HG03378 (cell line): ENCODE measurements around the gene SCARB2.

Experiments
- ATAC-seq: cut with Tn5 transposase; IDR thresholded peaks from one replicate; pipeline ENCODE4 v1.9.1; 2021; ENCODE audit warnings: mild to moderate bottlenecking, moderate library complexity; ENCODE audit not compliant: unreplicated experiment

SCARB2 gene

DNA sequence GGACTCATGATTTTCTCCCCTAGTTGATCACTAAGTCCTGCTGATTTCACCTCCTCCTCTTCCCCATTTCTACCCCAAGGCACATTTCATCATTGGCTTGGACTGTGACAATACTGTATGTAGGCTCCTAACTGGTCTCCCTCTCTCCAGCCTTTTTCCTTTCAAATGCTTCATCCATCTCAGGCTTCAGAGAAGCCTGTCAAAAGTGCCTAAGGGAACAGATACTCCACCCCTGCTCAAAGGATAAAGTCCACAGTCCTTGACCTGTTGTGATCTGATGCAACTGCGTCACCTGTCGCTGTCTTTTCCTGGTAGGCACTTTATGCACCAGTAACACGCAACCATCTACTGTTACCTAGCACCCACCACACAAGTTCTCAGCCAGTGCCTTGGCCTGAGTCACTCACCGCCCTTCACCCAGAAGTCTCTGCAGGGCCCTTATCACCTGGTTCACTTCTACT lies 12.8 kb downstream of the SCARB2 start:
- no peak for ATAC-seq

DNA sequence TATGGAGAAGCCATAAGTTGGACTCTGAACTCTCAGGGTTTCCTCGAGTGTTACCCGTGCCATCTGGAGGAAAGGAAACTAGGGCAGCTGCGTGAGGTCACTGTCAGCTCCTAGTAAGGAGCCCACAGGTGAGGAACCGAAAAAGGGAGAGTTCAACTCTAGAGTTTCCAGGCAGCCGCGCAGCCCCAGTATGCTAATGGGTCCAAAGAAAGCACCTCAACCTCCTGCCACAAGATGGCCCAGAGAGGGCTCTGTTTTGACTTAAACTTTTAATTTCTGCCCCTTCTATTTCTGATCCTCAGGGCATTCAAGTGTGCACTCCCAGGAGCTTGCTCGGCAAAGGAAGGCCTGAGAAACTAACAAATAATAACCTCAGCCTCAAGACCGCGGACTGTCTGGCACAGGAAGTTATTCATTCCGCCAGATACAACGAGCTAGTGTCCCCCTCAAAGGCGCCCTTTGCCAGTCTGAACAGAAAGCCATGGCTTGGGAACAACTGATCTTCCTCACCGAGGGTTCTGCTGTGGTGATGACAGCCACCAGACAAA lies 13.9 kb downstream of the SCARB2 start:
- peak; percentile 97 for ATAC-seq

DNA sequence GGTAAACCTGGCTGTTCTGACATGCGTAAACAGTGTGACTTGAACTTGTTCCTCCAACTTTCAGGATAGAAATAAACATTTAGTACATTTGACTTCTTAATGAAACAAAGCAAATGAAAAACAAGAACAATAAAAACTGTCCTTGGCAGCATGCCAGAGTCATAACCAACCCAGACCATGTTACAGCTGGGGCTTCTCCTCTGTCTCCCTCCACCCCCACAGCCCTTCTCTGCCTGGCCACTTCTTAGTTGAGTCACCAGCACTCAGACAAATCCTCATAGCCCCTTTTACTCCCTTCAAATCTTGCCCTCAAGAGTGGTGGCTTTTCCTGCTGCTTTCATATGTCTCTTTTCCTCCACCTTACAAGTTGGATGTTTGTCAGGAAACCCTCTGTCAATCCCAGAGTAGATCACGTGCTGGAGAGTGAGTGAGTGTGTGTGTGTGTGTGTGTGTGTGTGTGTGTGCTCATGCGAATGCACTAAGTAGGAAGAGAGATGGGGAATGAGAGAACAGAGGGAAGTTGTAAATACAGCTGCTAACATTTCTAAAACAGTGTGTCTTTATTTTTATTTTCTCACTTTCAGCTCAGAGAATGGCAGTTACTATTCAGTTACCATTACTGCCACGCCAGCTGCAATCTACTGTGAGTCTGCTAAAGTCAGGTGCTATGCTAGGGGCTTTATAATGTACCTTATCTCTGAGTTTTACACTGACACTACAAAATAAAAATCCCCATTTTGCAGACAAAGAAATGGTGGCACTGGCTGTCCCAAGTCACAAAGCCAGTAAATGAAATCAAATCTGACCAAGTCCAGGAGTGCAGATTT lies 15.0 kb downstream of the SCARB2 start:
- no peak for ATAC-seq

DNA sequence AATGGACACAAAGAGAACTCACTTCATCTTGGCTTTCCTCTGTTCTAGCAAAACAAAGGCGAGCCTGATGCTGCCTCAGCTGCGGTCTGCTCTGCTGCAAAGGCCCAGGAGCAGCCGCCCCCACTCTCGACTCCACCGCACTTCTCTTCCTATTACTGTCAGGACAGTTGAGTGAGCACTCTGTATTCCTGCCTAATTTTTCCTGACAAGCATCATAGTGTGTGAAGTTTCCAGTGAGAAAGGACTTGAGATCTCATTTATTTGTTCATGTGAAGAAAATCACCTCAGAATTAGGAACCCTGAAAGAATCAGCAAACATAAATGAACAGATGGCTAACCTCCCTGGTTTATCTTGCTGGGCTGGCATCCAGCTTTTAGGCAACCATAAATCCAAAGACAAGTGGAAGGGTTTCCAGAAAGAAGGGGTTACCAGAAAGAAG lies 15.6 kb downstream of the SCARB2 start:
- ATAC-seq: no peak

DNA sequence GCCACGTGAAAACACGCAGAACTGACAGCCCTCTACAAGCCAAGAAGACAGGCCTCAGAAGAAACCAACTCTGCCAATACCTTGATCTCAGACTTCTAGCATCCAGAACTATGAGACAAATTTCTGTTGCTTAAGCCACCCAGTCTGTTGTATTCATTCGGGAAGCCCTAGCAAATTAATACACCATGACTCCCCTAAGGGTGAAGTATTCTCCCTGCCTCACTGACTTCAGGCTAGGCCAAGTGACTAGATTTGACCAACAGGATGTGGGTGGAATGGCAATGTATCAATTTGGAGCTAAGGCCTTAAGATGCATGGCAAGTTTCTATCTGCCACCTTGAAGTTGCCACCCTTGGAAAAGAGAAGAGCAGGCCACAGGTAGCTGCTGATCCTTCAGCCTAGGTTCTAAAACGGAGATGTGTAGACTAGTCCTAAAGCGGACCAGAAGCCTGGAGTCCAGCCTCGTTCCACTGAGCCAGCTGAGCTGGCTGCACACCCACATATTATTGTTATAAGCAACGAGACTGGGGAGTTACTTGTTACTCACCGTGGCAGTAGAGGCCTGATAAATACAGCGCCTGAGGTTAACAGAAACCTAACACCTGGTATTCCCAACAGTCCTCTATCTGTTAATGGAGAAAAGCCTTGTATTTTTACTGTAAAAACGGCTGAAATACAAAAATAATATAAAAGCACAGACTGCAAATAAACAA lies 16.4 kb downstream of the SCARB2 start:
- ATAC-seq: no peak

DNA sequence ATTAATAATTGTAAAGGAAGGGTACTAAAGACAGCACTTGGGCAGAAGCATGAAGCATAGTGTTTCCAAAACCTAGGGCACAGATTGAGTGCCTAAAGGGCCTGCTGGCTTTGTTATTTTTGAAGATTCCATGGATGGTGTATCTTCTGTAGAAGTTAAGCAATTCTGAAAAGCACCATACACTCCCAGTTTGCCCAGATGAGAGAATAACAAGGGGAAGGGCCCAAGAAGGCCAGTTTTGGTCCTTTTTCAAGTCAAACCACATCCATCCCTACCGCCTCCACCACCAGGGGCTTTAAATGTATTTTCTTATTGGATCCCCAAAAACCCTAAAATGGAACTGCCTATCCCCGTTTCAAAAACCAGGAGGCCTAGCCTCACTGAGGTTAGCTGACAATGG lies 17.2 kb downstream of the SCARB2 start:
- no peak for ATAC-seq

DNA sequence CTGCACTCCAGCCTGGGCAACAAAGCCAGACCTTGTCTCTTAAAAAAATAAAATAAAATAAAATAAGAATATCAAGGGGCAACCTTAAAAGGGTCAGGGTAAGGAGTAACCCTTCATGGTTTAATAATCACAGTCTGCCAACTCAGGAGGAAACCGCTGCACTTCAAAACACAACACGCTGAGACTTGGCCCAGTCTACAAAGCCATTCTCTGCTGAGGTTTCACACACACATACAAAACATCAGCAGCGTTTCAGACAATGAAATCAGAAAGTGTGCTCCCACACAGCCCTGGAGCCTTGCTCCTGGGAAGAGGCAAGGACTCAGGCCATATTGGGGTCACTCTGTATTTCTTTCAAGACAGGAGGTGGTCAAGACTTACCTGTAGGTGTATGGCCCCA lies 18.3 kb downstream of the SCARB2 start:
- ATAC-seq: no peak

DNA sequence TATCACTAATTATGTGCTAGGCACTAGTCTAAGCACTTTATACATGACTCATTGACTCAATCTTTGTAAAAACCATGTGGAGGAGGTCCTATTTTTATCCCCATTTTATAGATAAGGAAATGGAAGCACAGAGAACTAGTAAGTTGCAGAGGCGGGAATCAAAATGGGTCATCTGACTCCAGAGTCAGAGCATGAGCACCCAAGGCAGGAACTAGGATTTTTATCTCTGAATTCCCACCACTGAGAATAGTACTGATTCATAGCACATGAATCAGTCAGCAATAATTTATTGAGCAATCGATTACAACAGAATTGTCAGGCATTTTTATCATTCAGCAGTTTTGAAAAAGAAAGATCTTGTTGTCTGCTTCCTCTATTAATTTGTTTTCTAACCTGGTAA lies 19.3 kb downstream of the SCARB2 start:
- ATAC-seq: no peak

DNA sequence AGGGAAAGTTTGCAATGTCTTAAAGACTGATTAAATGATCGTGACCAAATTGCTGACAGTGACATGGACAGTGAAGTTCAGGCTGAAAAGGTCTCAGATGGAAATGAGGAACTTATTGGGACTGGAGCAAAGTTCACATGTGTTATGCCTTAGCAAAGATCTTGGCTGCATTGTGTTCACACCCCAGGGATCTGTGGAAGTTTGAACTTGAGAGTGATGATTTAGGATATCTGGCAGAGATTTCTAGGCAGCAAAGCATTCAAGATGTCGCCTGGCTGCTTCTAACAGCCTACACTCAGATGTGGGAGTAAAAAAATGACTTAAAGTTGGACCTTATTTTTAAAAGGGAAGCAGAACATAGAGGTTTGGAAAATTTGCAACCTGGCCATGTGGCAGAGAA lies 21.4 kb downstream of the SCARB2 start:
- no peak for ATAC-seq

DNA sequence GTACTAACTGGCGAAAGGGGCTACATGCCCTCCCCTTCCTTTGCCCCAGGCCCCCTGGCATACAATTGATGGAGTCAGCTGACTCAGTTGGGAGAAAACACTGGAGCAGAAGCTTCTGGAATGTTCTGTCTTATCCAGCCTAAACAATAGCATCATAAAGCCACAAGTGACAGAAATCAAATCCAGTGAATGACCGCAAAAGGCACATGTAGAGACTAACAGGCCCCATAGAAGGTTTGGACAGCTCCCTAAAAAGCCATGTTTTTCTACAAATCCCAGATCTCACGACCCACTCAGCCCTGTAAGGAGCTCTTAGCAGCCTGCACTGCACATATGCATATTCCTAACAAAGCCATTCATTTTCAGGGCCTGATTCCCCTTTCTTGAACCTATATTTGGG lies 25.1 kb downstream of the SCARB2 start:
- ATAC-seq: no peak

DNA sequence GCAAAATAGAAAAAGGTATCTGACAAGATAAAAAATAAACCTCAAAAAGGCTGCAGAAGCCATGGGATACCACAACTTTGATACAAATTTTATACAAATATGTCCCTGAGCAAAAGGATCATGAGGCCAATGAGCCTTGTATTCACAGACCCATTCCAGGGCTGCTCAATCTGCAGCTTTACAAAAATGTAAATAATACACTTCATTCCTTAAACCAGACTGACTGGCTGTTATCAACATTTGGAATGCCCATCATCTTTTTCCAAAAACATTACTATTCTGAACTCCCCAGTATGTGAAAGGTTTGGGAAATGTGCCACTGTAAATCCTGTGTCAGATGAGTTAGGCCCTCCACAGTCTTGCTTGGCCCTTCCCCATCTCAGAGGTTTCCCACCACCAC lies 25.5 kb downstream of the SCARB2 start:
- no peak for ATAC-seq

DNA sequence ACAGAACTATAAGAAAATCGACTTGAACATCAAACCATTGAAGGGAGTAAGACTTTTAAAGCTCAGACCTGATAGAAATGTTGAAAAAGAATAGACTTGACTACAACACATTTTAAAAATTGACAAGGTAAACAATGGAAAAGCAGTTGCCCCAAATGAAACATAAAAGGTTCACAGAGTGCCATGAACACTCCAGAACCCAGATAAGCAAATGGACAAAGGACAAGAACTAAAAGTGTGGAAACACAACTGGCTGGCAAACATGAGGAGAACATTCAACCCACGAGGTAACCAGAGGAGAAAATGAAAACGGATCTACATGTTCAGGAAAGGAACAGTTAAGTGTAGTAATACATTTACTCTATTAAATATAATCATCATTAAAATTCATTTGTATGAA lies 26.5 kb downstream of the SCARB2 start:
- ATAC-seq: no peak

DNA sequence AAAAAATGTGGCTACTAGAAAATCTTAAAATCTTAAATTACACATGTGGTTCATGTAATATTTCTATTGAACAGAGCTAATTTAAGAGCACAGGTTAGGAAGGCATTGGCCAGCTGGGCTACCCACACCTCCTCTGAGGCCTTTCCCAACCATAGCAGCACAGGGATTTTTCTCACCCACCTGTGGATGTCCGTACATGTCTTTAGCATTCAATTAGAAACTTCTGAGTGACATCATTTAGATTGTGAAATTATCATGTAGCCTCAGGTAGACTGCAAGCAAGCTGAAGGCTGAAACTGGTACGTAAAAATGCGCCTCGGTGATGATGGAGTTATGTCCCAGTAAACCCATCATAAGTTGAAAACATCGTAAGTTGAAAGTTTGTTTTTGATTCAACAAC lies 31.2 kb downstream of the SCARB2 start:
- ATAC-seq: no peak

DNA sequence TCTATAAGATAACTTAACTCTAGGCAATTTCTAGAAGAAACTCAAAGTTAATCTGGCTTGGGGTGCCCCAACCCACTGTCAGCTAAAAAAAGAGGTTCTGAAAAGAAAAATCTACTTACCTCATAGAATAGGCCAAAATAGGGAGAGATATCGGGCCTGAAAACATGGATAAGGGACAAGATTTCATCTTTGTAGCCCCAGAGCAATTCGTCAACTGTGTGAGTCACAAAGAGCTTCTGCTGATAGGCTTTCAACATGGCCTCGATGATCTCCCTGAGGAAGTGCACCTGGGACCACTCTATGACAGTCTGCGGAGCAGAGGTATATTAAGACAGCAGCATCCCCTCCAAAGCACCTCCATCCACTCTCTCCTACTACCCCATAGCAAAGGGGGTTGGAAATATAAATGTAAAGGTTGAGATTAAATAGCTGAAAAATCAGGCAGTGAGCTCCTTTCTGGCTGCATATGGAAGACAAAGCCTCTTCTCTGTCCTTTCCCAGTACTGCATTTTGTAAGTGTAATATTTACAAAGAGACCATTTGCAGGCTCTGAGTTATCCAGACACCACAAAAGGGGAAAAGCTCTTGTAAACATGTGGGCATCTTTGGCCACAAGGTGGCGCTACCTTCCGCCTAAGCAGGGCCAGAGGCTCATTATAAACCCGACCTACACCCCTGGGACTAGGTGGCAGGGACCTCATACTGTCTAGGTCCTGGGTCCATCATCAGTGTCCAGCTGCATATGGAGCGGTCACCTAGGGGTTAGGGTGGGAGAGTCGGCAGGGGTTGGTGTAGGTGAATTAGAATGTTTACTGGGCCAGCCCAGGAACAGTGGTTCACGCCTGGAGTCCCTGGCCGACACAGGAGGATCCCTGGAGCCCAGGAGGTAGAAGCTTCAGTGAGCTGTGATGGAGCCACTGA lies 34.0 kb downstream of the SCARB2 start:
- ATAC-seq: peak; percentile 71

DNA sequence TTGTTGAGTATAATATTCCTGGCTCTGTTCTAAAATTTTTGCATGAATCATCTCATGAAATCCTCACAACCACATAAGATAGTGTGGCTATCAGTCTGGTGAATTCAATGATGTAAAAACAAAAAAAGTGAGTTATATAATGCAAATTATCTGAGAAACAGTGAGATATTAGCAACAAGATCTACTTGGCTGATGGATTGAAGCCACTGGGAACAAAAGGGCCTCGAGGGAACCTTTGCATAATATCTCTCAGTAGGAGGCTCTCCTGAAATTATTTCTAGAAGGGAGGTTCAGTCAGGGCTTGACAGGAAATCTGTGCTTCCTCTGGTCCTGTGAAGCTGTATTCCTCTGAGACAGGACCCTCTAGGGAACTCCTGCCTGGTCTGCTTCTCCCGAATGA lies 35.3 kb downstream of the SCARB2 start:
- ATAC-seq: no peak

DNA sequence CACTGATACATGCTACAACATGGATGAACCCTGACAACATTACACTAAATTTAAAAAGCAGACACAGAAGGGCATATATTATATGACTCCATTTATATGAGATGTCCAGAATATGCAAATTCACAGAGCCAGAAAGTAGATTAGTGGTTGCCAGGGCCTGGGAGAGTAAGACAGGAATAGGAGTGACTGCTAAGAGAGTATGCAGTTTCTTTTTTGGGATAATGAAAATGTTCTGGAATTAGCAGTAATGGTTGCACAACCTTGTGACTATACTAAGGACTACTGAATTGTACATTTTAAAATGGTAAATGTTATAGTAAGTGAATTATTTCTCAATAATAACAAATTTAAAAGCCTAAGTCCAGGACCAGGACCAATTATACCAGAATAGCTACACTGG lies 35.9 kb downstream of the SCARB2 start:
- no peak for ATAC-seq

DNA sequence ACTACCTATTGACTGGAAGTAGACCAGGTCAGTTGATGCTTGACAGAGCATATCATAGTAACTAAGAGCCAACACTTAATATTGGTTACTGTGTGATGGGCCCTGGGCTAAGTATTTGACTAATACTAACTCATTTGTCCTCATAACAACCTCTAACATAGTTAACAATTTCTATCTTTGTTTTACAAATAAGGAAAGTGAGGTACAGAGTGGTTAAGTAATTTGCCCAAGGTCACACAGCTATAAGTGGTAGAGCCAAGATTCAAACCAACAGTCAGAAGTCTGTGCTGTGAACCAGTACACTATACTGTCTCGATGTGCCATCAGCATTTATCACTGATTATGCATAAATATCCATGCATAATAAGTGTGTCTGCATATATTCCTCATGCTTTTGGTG lies 38.3 kb downstream of the SCARB2 start:
- ATAC-seq: no peak

DNA sequence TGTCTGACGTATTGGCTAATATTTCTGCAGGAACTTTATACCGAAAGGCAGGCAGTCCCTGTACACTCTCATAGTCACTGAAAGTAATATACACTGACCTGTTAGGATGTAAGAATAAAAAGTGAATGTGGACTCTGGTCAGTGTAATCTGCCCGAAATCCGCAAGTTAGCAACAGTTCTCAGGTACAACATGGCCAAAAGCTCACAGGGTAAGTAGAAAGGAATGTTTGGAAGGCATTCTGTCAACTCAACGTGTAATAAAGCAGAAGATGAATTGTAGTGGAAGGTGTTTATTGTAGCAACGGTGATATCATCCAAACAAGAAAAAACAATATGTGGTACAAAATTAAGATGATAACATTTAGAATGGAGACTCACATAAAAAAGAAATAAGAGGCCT lies 39.4 kb downstream of the SCARB2 start:
- no peak for ATAC-seq

DNA sequence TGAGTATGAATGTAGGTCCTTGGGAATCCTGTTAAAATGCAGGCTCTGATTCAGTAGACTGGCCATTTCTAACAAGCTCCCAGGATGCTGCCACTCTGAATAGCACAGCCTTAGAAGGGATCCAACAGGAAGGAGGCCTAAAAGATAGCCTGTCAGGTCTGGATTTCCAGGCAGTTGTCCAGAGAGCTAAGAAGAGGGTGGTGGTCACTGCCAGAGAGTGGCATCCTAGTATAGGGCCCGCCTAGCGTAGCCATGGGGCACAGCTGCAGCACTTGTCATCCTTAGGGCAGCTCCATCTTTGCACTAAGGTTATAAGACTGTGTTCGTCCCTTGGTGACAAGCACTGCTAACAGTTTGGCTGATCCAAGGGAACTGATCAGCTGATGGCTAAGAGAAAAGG lies 44.9 kb downstream of the SCARB2 start:
- no peak for ATAC-seq

DNA sequence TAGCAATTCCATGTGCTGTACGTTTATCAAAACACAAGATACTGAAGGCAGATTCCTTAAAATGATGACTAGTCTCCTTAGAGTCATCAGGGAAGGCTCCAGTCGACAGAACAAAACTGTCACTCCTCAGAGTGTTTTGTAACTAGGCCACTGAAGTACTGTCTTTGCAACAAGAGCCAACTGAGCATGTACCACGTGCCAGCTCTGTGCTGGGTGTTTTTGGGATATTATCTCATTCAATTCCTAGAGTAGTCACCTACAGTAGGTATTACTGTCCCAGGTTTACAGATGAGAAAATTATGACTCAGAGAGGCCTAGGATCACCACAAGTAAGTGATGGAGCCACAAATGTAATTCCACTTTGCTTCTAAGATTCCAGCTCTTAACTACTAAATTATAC lies 47.1 kb downstream of the SCARB2 start:
- ATAC-seq: no peak

DNA sequence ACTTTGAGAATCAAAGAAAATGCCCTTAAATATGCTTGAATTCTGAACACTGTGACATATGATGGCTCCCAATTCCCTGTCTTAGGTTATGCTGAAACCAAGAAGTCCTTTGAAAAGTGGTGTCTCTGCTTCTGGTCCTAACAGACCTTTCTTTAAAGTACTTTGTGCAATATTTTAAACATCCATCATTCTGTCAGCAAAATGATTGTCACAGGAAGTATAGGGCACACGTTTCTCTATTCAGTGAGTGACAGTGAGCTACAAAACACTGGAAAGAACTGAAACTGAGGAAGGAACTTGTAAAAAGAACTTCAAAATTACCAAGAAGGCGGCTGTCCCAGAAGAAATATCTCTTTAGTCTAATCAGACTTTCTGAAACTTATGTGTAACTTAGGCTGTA lies 53.3 kb downstream of the SCARB2 start:
- no peak for ATAC-seq
